ENCODE results near the gene STRA6.

The STRA6 gene

DNA sequence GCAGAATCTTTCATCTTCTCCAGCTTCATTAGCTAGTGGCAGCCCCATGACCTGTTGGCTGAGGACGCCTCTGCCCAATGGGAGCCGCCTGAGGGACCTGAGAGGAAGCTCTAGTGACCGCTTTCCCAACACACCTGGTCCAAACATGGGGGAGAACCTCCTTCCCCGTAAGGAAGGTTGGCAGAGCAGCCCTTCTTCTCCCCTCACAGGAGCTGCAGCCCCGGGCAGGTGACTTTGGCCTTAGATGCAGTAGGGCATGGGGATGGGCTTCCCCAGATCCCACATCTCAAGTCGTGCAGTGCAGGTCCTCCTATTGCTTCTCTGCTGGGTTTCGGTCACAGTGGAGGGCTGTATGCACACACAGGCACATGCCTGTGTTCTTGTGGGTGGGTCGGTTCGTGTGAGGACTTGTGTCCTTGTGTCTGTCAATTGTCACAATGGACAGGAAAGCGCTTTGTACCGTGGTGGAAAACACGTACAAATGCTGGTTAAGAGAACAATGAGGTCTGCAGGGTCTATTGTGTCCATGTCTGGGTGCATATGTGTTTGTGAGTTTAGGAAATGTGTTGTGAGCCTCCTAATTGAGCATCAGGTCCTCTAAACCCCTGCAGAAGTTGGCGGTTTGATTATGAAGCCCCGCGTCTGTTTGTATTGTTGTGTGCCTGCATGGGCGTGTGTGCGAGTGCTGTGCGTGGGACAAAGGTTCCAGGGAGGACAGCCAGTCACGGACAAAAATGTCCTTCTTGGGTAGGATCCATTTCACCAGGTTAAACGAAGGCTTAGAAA is 70.8 kb downstream of the STRA6 start:
- DNase-seq (ENCODE audit: low spot score) = no peak

DNA sequence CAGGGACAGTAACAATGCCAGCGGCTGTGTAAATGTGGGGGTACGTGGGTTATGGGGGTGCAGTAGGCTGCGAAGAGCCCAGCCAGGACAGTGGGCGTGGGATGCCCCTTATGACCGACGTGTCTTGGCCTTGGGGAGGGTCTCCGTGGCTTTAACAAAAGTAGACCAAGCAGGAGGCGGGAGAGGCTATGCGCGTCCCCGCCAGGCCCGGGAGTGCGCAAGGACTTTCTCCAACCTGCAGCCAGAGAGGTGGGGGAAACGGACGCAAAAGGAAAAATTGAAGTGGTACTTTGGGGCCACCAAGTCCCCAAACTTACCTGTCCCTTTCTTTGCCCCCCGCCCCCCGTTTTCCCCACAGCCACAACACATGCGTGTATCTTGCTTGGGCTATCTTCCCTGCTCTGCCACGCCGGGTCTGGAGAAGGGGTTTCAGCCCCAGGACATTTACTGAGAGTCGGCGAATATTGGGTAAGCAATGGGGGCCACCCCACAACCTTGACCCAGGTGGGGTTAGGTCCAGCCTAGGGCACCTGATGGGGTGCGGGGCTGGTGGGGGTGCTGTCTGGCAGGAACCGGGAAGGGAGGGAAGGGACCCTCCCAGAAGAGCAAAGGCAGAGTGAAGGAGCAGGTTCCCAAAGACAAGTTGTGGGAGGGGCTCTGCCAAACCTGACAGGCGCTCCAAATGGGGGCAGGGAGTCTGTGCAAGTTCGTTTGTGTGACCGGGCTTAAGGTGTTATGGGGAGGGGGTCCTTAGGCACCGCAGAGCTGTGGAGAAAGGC is 71.5 kb downstream of the STRA6 start:
- DNase-seq (ENCODE audit: low spot score) = no peak

DNA sequence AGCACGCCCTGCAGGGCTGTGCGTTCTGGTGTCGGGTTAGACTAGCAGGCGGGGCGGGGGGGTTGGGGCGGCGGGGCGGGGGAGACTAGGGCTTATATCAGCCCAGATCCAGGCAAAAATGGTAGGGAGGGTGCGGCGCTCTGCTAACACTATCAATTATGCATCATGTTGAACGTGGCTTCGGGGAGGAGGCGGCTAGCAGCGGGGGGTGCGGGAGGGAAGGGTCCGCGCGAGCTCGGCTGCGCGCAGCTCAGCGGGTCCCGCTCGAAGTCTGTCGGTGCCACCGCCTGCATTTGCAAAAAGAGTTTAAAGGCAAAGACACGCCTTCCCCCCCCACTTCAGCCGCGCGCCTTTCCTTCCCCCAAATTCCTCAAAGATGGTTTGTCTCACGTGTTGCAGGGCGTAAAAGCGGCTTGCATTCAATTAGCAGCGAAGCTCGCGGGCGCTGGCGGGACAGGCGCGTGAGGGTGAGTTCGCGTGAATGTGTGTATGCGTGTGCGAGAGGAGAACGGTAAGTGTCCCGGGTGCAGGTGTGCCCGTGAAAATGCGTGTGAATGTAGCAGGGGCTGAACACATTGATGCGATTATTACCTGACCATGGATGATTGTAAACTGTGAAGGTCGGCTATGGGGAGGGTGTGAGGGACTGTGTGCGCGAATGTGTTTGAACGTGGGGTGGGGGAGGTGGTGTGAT is 72.3 kb downstream of the STRA6 start, which contains the start of gene ISLR2:
Gene ISLR2 (plus strand): TSS at position 432 of the 694 bp plus-strand sequence. CDS start 2,169 bp downstream, outside the sequence.
- DNase-seq (ENCODE audit: low spot score) = no peak

DNA sequence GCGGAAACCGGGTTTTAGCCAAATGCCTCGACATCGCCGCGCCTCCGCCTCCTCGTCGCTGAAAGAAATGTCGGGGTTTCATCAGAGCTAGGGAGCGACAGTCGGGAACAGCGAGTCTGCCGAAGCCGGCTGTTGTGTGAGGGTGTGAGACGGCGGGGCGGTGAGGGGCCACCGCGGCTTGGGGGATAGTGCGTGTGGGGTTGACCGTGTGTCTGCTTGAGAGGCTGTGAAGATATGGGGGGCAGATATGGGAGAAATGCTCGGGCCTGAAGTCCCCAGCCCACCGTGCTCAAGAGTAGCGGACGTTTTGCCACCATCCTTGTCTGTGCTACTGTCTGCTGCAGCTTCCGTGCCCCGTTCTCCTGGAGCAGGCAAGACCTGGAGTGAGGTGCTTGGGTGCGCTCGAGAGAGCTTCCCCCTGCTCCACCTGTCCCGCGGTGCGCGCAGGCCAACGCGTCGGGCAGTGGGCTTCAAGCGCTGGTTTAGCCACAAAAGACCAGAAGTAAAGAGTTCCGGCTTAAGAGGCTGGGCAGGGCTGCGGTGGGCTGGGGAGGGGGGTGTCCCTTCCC is 72.9 kb downstream of the STRA6 start:
- DNase-seq (ENCODE audit: low spot score) = no peak
